Uterus (tissue), 2 donors: ENCODE measurements around the gene GLYATL1.

Experiments used
- POLR2A ChIP-seq, 2 donors: fragments of 450-650 bp; IDR thresholded peaks; one replicate each; pipeline ENCODE4 v1.6.1; 2016; ENCODE audit warnings: antibody characterized with exemption in 2 of 2, mild to moderate bottlenecking in 1 of 2, moderate library complexity in 1 of 2
- TF ChIP-seq, protein P1 (sequence below), 4 experiments: fragments of 200-600 bp in 2 of 4; fragments of 450-650 bp in 2 of 4; sonication (generic) in 2 of 4; IDR thresholded peaks; one replicate each; pipeline ENCODE4 v1.5.1; 2016 to 2019; ENCODE audit warnings: antibody characterized with exemption in 4 of 4, mild to moderate bottlenecking in 2 of 4, moderate library complexity in 1 of 4

DNA sequence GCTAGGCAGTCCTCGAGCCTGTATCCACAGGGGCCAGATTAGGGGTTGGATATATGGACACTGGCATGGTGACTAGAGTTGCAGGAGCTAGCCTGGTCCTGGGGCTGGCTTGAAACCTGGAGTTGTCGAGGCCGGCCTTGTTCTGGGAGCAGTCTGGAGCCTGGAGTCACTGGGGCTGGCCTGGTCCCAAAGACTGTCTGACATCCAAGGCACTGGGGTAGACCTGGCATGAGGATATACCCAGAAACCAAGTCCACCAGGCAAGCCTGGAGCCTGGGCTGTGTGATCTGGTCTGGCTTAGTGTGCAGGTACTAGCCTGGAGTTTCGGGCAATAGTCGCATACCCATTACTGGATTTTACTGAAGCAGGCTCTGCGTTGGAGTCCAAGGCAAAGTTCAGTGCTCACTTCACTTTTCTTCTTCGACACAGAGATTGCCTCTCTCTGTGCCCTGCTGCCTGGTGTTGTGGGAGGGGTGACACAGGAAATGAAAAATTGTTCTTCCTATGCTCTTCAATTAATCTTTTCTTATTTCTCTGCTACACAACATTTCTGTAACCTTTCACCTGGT lies 4.3 kb upstream of the GLYATL1 start:
- TF ChIP-seq, protein P1, sequence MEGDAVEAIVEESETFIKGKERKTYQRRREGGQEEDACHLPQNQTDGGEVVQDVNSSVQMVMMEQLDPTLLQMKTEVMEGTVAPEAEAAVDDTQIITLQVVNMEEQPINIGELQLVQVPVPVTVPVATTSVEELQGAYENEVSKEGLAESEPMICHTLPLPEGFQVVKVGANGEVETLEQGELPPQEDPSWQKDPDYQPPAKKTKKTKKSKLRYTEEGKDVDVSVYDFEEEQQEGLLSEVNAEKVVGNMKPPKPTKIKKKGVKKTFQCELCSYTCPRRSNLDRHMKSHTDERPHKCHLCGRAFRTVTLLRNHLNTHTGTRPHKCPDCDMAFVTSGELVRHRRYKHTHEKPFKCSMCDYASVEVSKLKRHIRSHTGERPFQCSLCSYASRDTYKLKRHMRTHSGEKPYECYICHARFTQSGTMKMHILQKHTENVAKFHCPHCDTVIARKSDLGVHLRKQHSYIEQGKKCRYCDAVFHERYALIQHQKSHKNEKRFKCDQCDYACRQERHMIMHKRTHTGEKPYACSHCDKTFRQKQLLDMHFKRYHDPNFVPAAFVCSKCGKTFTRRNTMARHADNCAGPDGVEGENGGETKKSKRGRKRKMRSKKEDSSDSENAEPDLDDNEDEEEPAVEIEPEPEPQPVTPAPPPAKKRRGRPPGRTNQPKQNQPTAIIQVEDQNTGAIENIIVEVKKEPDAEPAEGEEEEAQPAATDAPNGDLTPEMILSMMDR (IDR thresholded peaks at IDR 0.05), result no peak
- TF ChIP-seq POLR2A (IDR thresholded peaks at IDR 0.05), result no peak
